ENCODE results near the gene STOM.

DNA sequence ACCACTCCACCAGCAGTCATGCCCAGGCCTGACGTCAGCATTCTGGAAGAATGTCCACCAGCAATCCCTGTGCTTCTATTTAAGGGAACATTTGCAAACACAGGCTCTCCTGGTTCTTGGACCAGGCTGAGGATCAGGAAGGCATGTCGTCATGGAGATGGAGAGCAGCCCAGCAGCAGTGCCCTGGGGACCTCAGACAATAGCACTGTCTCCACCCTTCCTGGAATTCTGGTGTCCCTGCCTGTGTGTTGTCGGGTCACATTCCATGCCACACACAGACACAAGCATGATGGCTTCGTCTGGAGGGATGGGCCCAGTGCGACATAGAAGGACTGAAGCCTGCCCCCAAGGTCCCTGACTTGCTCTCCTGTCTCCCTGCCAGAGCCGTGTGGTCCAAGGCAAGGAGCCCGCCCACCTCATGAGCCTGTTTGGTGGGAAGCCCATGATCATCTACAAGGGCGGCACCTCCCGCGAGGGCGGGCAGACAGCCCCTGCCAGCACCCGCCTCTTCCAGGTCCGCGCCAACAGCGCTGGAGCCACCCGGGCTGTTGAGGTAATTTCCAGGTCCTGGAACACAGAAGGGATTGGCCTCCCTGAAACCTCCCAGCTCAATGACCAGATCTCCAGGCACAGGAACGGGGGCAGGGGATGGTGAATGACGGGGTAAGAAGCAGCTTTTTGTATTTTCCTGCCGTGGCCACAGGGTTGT lies 43.8 kb downstream of the STOM start:
- peak in 1 of 2 donors; percentile 40 for TF ChIP-seq POLR2A (IDR thresholded peaks at IDR 0.05)
- TF ChIP-seq, protein P1, sequence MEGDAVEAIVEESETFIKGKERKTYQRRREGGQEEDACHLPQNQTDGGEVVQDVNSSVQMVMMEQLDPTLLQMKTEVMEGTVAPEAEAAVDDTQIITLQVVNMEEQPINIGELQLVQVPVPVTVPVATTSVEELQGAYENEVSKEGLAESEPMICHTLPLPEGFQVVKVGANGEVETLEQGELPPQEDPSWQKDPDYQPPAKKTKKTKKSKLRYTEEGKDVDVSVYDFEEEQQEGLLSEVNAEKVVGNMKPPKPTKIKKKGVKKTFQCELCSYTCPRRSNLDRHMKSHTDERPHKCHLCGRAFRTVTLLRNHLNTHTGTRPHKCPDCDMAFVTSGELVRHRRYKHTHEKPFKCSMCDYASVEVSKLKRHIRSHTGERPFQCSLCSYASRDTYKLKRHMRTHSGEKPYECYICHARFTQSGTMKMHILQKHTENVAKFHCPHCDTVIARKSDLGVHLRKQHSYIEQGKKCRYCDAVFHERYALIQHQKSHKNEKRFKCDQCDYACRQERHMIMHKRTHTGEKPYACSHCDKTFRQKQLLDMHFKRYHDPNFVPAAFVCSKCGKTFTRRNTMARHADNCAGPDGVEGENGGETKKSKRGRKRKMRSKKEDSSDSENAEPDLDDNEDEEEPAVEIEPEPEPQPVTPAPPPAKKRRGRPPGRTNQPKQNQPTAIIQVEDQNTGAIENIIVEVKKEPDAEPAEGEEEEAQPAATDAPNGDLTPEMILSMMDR (IDR thresholded peaks at IDR 0.05): no peak
